ENCODE measurements around the gene NMT2.

DNA sequence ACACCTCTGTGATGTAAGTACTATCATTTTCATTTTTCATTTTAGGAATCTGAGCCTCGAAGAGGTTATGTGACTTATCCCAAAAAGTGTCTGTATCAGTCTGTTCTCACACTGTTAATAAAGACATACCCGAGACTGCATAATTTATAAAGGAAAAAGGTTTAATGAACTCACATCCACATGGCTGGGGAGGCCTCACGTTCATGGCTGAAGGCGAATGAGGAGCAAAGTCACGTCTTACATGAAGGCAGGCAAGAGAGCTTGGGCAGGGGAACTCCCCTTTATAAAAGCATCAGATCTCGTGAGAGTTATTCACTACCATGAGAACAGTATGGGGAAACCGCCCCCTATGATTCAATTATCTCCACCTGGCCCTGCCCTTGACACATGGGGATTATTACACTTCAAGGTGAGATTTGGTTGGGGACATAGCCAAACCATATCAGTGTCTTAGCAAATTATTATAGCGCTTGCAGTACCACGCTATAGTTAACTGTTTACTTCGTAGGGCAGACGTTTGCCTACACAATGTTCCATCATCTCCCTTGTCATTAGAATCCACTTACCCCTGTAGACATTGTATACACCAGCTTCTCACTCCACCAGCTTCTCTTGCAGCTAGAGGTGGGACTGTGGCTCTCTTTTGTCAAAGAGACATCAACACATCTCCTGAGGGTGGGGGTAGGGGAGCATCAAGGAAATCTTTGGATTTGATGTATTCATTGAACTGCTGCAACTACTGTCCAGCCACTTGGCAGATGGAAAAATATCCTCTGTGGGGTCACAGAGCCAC is 15.4 kb upstream of the NMT2 start:
- TF ChIP-seq, protein P1, sequence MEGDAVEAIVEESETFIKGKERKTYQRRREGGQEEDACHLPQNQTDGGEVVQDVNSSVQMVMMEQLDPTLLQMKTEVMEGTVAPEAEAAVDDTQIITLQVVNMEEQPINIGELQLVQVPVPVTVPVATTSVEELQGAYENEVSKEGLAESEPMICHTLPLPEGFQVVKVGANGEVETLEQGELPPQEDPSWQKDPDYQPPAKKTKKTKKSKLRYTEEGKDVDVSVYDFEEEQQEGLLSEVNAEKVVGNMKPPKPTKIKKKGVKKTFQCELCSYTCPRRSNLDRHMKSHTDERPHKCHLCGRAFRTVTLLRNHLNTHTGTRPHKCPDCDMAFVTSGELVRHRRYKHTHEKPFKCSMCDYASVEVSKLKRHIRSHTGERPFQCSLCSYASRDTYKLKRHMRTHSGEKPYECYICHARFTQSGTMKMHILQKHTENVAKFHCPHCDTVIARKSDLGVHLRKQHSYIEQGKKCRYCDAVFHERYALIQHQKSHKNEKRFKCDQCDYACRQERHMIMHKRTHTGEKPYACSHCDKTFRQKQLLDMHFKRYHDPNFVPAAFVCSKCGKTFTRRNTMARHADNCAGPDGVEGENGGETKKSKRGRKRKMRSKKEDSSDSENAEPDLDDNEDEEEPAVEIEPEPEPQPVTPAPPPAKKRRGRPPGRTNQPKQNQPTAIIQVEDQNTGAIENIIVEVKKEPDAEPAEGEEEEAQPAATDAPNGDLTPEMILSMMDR (IDR thresholded peaks at IDR 0.05; ENCODE audit: low read depth, low read length) = no peak
- TF ChIP-seq MYC (IDR thresholded peaks at IDR 0.05; ENCODE audit: low read depth, low read length) (no peak), POLR2A (IDR thresholded peaks at IDR 0.05; ENCODE audit: extremely low read depth, insufficient read length) (no peak)
- TF ChIP-seq, protein P2, sequence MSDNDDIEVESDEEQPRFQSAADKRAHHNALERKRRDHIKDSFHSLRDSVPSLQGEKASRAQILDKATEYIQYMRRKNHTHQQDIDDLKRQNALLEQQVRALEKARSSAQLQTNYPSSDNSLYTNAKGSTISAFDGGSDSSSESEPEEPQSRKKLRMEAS (IDR thresholded peaks at IDR 0.05; ENCODE audit: low read depth, low read length) = no peak

Data from NB4 (cell line).